Endodermal cell (in vitro differentiated cells): ENCODE results near the gene MZB1. TPM values are rescaled to one million over a fixed set of nuclear protein-coding genes. Genes with fewer than 3 reads are reported as not detected.
"Not testable (repeated sequence)": the region's sequence is repeated elsewhere in the genome, so short reads cannot be mapped to it uniquely, and the experiment has no call there.

ENCODE experiments used
- DNase-seq: peaks from one replicate; pipeline ENCODE4 v3.0.0-alpha.2; 2017
- H3K27ac ChIP-seq: 2 replicates; pipeline ENCODE4 v1.5.1; 2013; ENCODE audit warnings: mild to moderate bottlenecking, low read depth, low read length, moderate library complexity
- H3K27me3 ChIP-seq: 2 replicates; pipeline ENCODE4 v1.6.1; 2013; ENCODE audit warnings: mild to moderate bottlenecking, low read length, moderate library complexity; ENCODE audit not compliant: insufficient read depth, control insufficient read depth, poor library complexity, severe bottlenecking
- H3K36me3 ChIP-seq: 2 replicates; pipeline ENCODE4 v1.7.0; 2013; ENCODE audit warnings: mild to moderate bottlenecking, low read length, moderate library complexity; ENCODE audit not compliant: control insufficient read depth, insufficient read depth
- H3K4me1 ChIP-seq: one replicate; pipeline ENCODE4 v1.7.0; 2013; ENCODE audit warnings: low read length; ENCODE audit not compliant: control insufficient read depth, insufficient read depth
- H3K4me3 ChIP-seq: 2 replicates; pipeline ENCODE4 v1.5.1; 2013; ENCODE audit warnings: mild to moderate bottlenecking, low read length, moderate library complexity
- H3K9ac ChIP-seq: 2 replicates; pipeline ENCODE4 v1.6.1; 2013; ENCODE audit warnings: mild to moderate bottlenecking, low read length, moderate library complexity; ENCODE audit not compliant: poor library complexity, severe bottlenecking; ENCODE audit errors: extremely low read depth
- H3K9me3 ChIP-seq: 2 replicates; pipeline ENCODE4 v1.6.1; 2013; ENCODE audit warnings: mild to moderate bottlenecking, low read length, moderate library complexity; ENCODE audit not compliant: control insufficient read depth
- H3K27ac Mint-ChIP-seq: 2 replicates; pipeline ENCODE4 v1.8.0; 2020; ENCODE audit warnings: mixed read lengths
- H3K27me3 Mint-ChIP-seq: 2 replicates; pipeline ENCODE4 v1.8.0; 2021; ENCODE audit warnings: mild to moderate bottlenecking, mixed read lengths; ENCODE audit not compliant: insufficient read depth
- H3K36me3 Mint-ChIP-seq: 2 replicates; pipeline ENCODE4 v1.8.0; 2020; ENCODE audit warnings: low read depth, mixed read lengths
- H3K4me1 Mint-ChIP-seq: 2 replicates; pipeline ENCODE4 v1.8.0; 2020; ENCODE audit warnings: mixed read lengths
- H3K4me3 Mint-ChIP-seq: 2 replicates; pipeline ENCODE4 v1.8.0; 2020; ENCODE audit warnings: mild to moderate bottlenecking, moderate library complexity, mixed read lengths
- H3K9me3 Mint-ChIP-seq: 2 replicates; pipeline ENCODE4 v1.8.0; 2020; ENCODE audit warnings: mild to moderate bottlenecking, mixed read lengths
- CTCF ChIP-seq: fragments of 200-600 bp; sonication (generic); conservative IDR thresholded peaks from 2 replicates; pipeline ENCODE4 v1.5.0; 2021; ENCODE audit warnings: antibody characterized with exemption, mild to moderate bottlenecking
- WGBS, 2 experiments: methylation state at CpG; one replicate each; pipeline versions ENCODE4 v1.1.5 to v1.1.7; 2013; ENCODE audit warnings: missing lambda C conversion rate in 2 of 2, mixed read lengths in 1 of 2; ENCODE audit not compliant: insufficient coverage in 1 of 2, insufficient read length in 1 of 2; 5-methylcytosine and 5-hydroxymethylcytosine counted together
- total RNA-seq, 2 donors: library from RNA; stranded (reverse); fragmentation: NEBNext Ultra II Directional in 1 of 2; extraction: Animal tissue kit (Norgen Biotek cat#: 25700) in 1 of 2; gene quantifications; 2 replicates in 1 of 2; 3 replicates in 1 of 2; pipeline ENCODE4 v1.2.1, GENCODE V29; 2021

Gene MZB1
- total RNA-seq, 2 donors from 2014 or later = 0.57 to 0.60 TPM

- no peak for TF ChIP-seq CTCF
- no peaks in the 10 kb centered on the region for H3K27me3 Mint-ChIP-seq
- peaks cover 16% of the 10 kb centered on the region for H3K9me3 ChIP-seq
- H3K9ac ChIP-seq = no peak overlapping the region
- H3K36me3 Mint-ChIP-seq = peaks cover 37% of the 10 kb centered on the region
- no peaks in the 10 kb centered on the region for H3K4me1 ChIP-seq
- no peak overlapping the region for H3K4me3 Mint-ChIP-seq
- no peak overlapping the region for H3K27ac Mint-ChIP-seq
- no peak overlapping the region for H3K27ac ChIP-seq
- H3K27me3 ChIP-seq = no peaks in the 10 kb centered on the region
- 92 to 100% methylated on average over 2 to 3 of the region's 3 CpGs for WGBS, 2 experiments
- peaks cover 2% of the 10 kb centered on the region for H3K9me3 Mint-ChIP-seq
- no peak overlapping the region for H3K4me3 ChIP-seq
- DNase-seq = no peak
- peaks cover 53% of the 10 kb centered on the region for H3K36me3 ChIP-seq
- H3K4me1 Mint-ChIP-seq = no peaks in the 10 kb centered on the region
Measured at GRCh38 chr5:139354186-139354585, 35.5 kb downstream of the MZB1 start.

DNA sequence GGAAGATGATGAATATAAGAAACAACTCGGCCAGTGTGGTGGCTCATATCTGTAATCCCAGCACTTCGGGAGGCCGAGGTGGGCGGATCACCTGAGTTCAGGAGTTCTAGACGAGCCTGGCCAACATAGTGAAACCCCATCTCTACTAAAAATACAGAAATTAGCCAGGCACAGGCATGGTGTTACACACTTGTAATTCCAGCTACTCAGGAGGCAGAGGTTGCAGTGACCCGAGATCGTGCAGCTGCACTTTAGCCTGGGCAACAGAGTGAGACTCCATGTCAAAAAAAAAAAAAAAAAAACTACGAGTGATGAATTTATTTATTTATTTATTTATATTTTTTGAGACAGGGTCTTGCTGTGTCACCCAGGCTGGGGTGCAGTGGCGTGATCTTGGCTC lies 41.9 kb downstream of the MZB1 start:
- DNase-seq = peak; percentile 22
- H3K9me3 ChIP-seq, H3K9me3 Mint-ChIP-seq, H3K27ac Mint-ChIP-seq, H3K27me3 ChIP-seq, H3K4me1 ChIP-seq, H3K4me3 Mint-ChIP-seq, H3K27me3 Mint-ChIP-seq, H3K27ac ChIP-seq, H3K9ac ChIP-seq, H3K4me3 ChIP-seq, H3K4me1 Mint-ChIP-seq: not testable (repeated sequence)
- H3K36me3 Mint-ChIP-seq = peaks cover 42% of the 10 kb centered on the region
- WGBS, 2 experiments = 94 to 96% methylated on average over 4 to 8 of the region's 9 CpGs
- H3K36me3 ChIP-seq = peaks cover 58% of the 10 kb centered on the region

GRCh38 chr5:139345442-139345841 lies 44.3 kb downstream of the MZB1 start:
- H3K4me3 ChIP-seq, H3K9me3 ChIP-seq, H3K27ac Mint-ChIP-seq, H3K27me3 Mint-ChIP-seq, DNase-seq, H3K27me3 ChIP-seq, H3K4me3 Mint-ChIP-seq, H3K9ac ChIP-seq, H3K27ac ChIP-seq, H3K9me3 Mint-ChIP-seq, H3K4me1 ChIP-seq: not testable (repeated sequence)
- H3K36me3 ChIP-seq = peaks cover 44% of the 10 kb centered on the region
- WGBS, 2 experiments = 98% methylated on average over 6 to 8 of the region's 8 CpGs
- peaks cover 40% of the 10 kb centered on the region for H3K36me3 Mint-ChIP-seq
- peaks cover 15% of the 10 kb centered on the region for H3K4me1 Mint-ChIP-seq

DNA sequence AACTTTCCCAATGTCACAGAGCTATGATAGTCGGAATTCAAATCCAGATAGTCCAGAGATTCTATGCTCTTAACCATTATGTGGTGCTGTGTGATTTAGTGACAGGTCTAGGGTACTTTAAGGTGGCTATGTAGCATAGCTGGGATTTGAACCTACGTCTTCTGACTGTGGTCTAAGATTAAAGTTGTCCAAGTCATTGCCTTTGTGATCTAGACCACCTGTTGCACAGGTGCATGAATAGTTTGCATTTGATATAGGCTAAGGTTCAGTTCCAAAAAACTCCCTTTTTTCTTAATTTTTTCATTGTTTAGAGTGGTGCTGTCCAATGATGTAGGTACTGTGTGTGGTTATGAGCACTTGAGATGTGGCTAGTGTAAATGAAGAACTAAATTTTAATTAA lies 45.5 kb downstream of the MZB1 start:
- no peaks in the 10 kb centered on the region for H3K9me3 ChIP-seq
- no peak overlapping the region for H3K27ac ChIP-seq
- DNase-seq = peak; percentile 10
- no peak overlapping the region for H3K27ac Mint-ChIP-seq
- peak overlapping the region; percentile 88 for H3K4me3 ChIP-seq
- H3K36me3 ChIP-seq = peaks cover 39% of the 10 kb centered on the region
- no peaks in the 10 kb centered on the region for H3K4me1 ChIP-seq
- no peaks in the 10 kb centered on the region for H3K27me3 ChIP-seq
- H3K4me1 Mint-ChIP-seq = peaks cover 15% of the 10 kb centered on the region
- H3K27me3 Mint-ChIP-seq = peaks cover 3% of the 10 kb centered on the region
- H3K9ac ChIP-seq = no peak overlapping the region
- peaks cover 40% of the 10 kb centered on the region for H3K36me3 Mint-ChIP-seq
- H3K9me3 Mint-ChIP-seq = no peaks in the 10 kb centered on the region
- no peak for TF ChIP-seq CTCF
- peak overlapping the region; percentile 99 for H3K4me3 Mint-ChIP-seq
- WGBS, 2 experiments = 98 to 100% methylated on average over 1 to 2 of the region's 2 CpGs
